HEK293 (cell line): ENCODE measurements around the gene IL16.

Source experiments
- SP2 ChIP-seq: fragments of 450-650 bp; formaldehyde crosslinking; IDR thresholded peaks from 2 replicates; pipeline ENCODE4 v1.5.1; 2016; ENCODE audit warnings: missing biosample characterization, missing genetic modification characterization
- ZNF768 ChIP-seq: fragments of 450-650 bp; formaldehyde crosslinking; IDR thresholded peaks from 2 replicates; pipeline ENCODE4 v1.5.1; 2018; ENCODE audit warnings: missing biosample characterization, mild to moderate bottlenecking, missing genetic modification characterization
- TF ChIP-seq, protein P1 (sequence below): fragments of 450-650 bp; formaldehyde crosslinking; IDR thresholded peaks from 2 replicates; pipeline ENCODE4 v1.5.1; 2016; ENCODE audit warnings: missing biosample characterization, missing genetic modification characterization
- TF ChIP-seq, protein P2 (sequence below): fragments of 450-650 bp; formaldehyde crosslinking; conservative IDR thresholded peaks from 2 replicates; pipeline ENCODE4 v1.5.1; 2016; ENCODE audit warnings: low read depth, missing biosample characterization, missing genetic modification characterization
- TF ChIP-seq, protein P3 (sequence below): fragments of 450-650 bp; formaldehyde crosslinking; IDR thresholded peaks from 2 replicates; pipeline ENCODE4 v1.5.1; 2016; ENCODE audit warnings: missing biosample characterization, missing genetic modification characterization
- TF ChIP-seq, protein P4 (sequence below): fragments of 450-650 bp; formaldehyde crosslinking; IDR thresholded peaks from 2 replicates; pipeline ENCODE4 v1.5.1; 2016; ENCODE audit warnings: missing biosample characterization, missing genetic modification characterization, low read depth

DNA sequence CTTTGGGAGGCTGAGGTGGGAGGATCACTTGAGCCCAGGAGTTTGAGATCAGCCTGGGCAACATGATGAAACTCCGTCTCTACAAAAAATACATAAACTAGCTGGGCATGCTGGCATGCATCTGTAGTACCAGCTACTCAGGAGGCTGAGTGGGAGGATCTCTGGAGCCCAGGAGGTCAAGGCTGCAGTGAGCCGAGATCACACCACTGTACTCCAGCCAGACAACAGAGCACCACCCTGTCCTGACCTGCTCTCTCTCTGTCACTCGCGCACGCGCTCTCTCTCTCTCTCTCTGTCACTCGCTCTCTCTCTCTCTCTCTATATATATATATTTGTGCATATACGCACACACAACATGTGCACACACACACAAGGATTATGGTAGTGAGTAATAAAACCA is 61.8 kb downstream of the IL16 start:
- TF ChIP-seq, protein P1, sequence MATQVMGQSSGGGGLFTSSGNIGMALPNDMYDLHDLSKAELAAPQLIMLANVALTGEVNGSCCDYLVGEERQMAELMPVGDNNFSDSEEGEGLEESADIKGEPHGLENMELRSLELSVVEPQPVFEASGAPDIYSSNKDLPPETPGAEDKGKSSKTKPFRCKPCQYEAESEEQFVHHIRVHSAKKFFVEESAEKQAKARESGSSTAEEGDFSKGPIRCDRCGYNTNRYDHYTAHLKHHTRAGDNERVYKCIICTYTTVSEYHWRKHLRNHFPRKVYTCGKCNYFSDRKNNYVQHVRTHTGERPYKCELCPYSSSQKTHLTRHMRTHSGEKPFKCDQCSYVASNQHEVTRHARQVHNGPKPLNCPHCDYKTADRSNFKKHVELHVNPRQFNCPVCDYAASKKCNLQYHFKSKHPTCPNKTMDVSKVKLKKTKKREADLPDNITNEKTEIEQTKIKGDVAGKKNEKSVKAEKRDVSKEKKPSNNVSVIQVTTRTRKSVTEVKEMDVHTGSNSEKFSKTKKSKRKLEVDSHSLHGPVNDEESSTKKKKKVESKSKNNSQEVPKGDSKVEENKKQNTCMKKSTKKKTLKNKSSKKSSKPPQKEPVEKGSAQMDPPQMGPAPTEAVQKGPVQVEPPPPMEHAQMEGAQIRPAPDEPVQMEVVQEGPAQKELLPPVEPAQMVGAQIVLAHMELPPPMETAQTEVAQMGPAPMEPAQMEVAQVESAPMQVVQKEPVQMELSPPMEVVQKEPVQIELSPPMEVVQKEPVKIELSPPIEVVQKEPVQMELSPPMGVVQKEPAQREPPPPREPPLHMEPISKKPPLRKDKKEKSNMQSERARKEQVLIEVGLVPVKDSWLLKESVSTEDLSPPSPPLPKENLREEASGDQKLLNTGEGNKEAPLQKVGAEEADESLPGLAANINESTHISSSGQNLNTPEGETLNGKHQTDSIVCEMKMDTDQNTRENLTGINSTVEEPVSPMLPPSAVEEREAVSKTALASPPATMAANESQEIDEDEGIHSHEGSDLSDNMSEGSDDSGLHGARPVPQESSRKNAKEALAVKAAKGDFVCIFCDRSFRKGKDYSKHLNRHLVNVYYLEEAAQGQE (tag by site-specific recombination), result no peak
- TF ChIP-seq ZNF768, result no peak
- TF ChIP-seq, protein P2, sequence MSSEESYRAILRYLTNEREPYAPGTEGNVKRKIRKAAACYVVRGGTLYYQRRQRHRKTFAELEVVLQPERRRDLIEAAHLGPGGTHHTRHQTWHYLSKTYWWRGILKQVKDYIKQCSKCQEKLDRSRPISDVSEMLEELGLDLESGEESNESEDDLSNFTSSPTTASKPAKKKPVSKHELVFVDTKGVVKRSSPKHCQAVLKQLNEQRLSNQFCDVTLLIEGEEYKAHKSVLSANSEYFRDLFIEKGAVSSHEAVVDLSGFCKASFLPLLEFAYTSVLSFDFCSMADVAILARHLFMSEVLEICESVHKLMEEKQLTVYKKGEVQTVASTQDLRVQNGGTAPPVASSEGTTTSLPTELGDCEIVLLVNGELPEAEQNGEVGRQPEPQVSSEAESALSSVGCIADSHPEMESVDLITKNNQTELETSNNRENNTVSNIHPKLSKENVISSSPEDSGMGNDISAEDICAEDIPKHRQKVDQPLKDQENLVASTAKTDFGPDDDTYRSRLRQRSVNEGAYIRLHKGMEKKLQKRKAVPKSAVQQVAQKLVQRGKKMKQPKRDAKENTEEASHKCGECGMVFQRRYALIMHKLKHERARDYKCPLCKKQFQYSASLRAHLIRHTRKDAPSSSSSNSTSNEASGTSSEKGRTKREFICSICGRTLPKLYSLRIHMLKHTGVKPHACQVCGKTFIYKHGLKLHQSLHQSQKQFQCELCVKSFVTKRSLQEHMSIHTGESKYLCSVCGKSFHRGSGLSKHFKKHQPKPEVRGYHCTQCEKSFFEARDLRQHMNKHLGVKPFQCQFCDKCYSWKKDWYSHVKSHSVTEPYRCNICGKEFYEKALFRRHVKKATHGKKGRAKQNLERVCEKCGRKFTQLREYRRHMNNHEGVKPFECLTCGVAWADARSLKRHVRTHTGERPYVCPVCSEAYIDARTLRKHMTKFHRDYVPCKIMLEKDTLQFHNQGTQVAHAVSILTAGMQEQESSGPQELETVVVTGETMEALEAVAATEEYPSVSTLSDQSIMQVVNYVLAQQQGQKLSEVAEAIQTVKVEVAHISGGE, result no peak
- TF ChIP-seq SP2 (tag by site-specific recombination), result no peak
- TF ChIP-seq, protein P3, sequence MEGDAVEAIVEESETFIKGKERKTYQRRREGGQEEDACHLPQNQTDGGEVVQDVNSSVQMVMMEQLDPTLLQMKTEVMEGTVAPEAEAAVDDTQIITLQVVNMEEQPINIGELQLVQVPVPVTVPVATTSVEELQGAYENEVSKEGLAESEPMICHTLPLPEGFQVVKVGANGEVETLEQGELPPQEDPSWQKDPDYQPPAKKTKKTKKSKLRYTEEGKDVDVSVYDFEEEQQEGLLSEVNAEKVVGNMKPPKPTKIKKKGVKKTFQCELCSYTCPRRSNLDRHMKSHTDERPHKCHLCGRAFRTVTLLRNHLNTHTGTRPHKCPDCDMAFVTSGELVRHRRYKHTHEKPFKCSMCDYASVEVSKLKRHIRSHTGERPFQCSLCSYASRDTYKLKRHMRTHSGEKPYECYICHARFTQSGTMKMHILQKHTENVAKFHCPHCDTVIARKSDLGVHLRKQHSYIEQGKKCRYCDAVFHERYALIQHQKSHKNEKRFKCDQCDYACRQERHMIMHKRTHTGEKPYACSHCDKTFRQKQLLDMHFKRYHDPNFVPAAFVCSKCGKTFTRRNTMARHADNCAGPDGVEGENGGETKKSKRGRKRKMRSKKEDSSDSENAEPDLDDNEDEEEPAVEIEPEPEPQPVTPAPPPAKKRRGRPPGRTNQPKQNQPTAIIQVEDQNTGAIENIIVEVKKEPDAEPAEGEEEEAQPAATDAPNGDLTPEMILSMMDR (tag by site-specific recombination), result no peak
- TF ChIP-seq, protein P4, sequence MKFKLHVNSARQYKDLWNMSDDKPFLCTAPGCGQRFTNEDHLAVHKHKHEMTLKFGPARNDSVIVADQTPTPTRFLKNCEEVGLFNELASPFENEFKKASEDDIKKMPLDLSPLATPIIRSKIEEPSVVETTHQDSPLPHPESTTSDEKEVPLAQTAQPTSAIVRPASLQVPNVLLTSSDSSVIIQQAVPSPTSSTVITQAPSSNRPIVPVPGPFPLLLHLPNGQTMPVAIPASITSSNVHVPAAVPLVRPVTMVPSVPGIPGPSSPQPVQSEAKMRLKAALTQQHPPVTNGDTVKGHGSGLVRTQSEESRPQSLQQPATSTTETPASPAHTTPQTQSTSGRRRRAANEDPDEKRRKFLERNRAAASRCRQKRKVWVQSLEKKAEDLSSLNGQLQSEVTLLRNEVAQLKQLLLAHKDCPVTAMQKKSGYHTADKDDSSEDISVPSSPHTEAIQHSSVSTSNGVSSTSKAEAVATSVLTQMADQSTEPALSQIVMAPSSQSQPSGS (tag by site-specific recombination), result no peak
